GM23338 (cell line): ENCODE measurements around the gene CMTM2. TPM values are rescaled to one million over a fixed set of nuclear protein-coding genes. Genes with fewer than 3 reads are reported as not detected.
"Not testable (repeated sequence)": the region's sequence is repeated elsewhere in the genome, so short reads cannot be mapped to it uniquely, and the experiment has no call there.

Experiments
- ATAC-seq: fragments of 200-7000 bp; cut with Tn5 transposase; 3 replicates; pipeline ENCODE4 v1.9.1; 2020
- DNase-seq: peaks from one replicate; pipeline ENCODE4 v3.0.0-alpha.2; 2015; ENCODE audit warnings: low spot score
- H2AFZ ChIP-seq: fragments of 200-600 bp; sonication (generic); 2 replicates; pipeline ENCODE4 v1.8.0; 2016; ENCODE audit warnings: antibody characterized with exemption, mild to moderate bottlenecking, moderate library complexity
- H3F3A ChIP-seq: fragments of 200-600 bp; sonication (generic); replicated peaks from 2 replicates; pipeline ENCODE4 v1.8.0; 2017; ENCODE audit warnings: antibody characterized with exemption, mixed run types, low read depth
- H3K27ac ChIP-seq: fragments of 200-600 bp; sonication (generic); 2 replicates; pipeline ENCODE4 v1.6.1; 2016; ENCODE audit warnings: low read depth
- H3K27me3 ChIP-seq: fragments of 200-600 bp; sonication (generic); 2 replicates; pipeline ENCODE4 v1.8.0; 2016; ENCODE audit warnings: mild to moderate bottlenecking, mixed run types, moderate library complexity; ENCODE audit not compliant: insufficient read depth
- H3K36me3 ChIP-seq: fragments of 200-600 bp; sonication (generic); 2 replicates; pipeline ENCODE4 v1.8.0; 2016; ENCODE audit warnings: mild to moderate bottlenecking; ENCODE audit not compliant: insufficient read depth
- H3K4me1 ChIP-seq: fragments of 200-600 bp; sonication (generic); 2 replicates; pipeline ENCODE4 v1.8.0; 2016; ENCODE audit warnings: mild to moderate bottlenecking, moderate library complexity; ENCODE audit not compliant: insufficient read depth
- H3K4me2 ChIP-seq: fragments of 200-600 bp; sonication (generic); 2 replicates; pipeline ENCODE4 v1.7.1; 2017; ENCODE audit warnings: mixed run types
- H3K4me3 ChIP-seq: fragments of 200-600 bp; sonication (generic); 2 replicates; pipeline ENCODE4 v1.6.1; 2016; ENCODE audit warnings: mixed run types
- H3K79me2 ChIP-seq: fragments of 200-600 bp; sonication (generic); replicated peaks from 2 replicates; pipeline ENCODE4 v1.8.0; 2017; ENCODE audit warnings: mild to moderate bottlenecking; ENCODE audit not compliant: insufficient read depth
- H3K9me2 ChIP-seq: fragments of 200-600 bp; sonication (generic); 2 replicates; pipeline ENCODE4 v1.8.0; 2017; ENCODE audit not compliant: insufficient read depth
- H4K20me1 ChIP-seq: fragments of 200-600 bp; sonication (generic); replicated peaks from 2 replicates; pipeline ENCODE4 v1.8.0; 2017; ENCODE audit warnings: mild to moderate bottlenecking; ENCODE audit not compliant: insufficient read depth
- H3K27ac Mint-ChIP-seq: 2 replicates; pipeline ENCODE4 v1.8.0; 2020; ENCODE audit warnings: inconsistent platforms, mild to moderate bottlenecking, moderate library complexity, mixed read lengths
- H3K27me3 Mint-ChIP-seq: 3 replicates; pipeline ENCODE4 v1.8.0; 2022; ENCODE audit warnings: low read depth, mild to moderate bottlenecking, moderate library complexity, mixed read lengths, inconsistent platforms; ENCODE audit not compliant: insufficient read depth, poor library complexity
- H3K36me3 Mint-ChIP-seq: 3 replicates; pipeline ENCODE4 v1.8.0; 2021; ENCODE audit warnings: low read depth, mild to moderate bottlenecking, inconsistent platforms, moderate library complexity, mixed read lengths
- H3K4me1 Mint-ChIP-seq: 3 replicates; pipeline ENCODE4 v1.8.0; 2020; ENCODE audit warnings: mild to moderate bottlenecking, inconsistent platforms, mixed read lengths
- H3K4me3 Mint-ChIP-seq: 3 replicates; pipeline ENCODE4 v1.8.0; 2021; ENCODE audit warnings: moderate library complexity, mild to moderate bottlenecking, inconsistent platforms, mixed read lengths
- H3K9me3 Mint-ChIP-seq: 3 replicates; pipeline ENCODE4 v1.8.0; 2020; ENCODE audit warnings: moderate library complexity, mild to moderate bottlenecking, inconsistent platforms, mixed read lengths
- ETS1 ChIP-seq: IDR thresholded peaks from 2 replicates; pipeline ENCODE4 v1.6.1; 2016; ENCODE audit warnings: antibody characterized with exemption
- STAT1 ChIP-seq: IDR thresholded peaks from one replicate; pipeline ENCODE4 v1.6.1; 2016; ENCODE audit warnings: antibody characterized with exemption; ENCODE audit not compliant: unreplicated experiment
- ZNF331 ChIP-seq: fragments of 250-450 bp; sonication (Bioruptor Pico); IDR thresholded peaks from 2 replicates; pipeline ENCODE4 v1.5.0; 2020; ENCODE audit warnings: low read depth, mild to moderate bottlenecking, moderate library complexity
- polyA plus RNA-seq: library from polyadenylated mRNA; unstranded; fragments of >200 nt; fragmentation: Nextera tagmentation; extraction: Ambion mirVana; gene quantifications from 2 replicates; pipeline ENCODE4 v1.2.1, GENCODE V29; 2016
- total RNA-seq: library from RNA; depleted of rRNA; stranded (reverse); fragments of >200 nt; shearing (Covaris generic); gene quantifications from 2 replicates; pipeline ENCODE4 v1.2.3, GENCODE V29; 2014

Gene CMTM2
- total and polyA plus RNA-seq, 2 experiments from 2014 or later: not detected

- H3K4me1 Mint-ChIP-seq: no peaks in the 10 kb centered on the region
- Histone ChIP-seq H3F3A (no peaks in the 10 kb centered on the region), H3K36me3 (no peaks in the 10 kb centered on the region), H3K4me3 (no peak overlapping the region), H3K9me2 (no peaks in the 10 kb centered on the region), H3K27me3 (no peaks in the 10 kb centered on the region), H2AFZ (no peak overlapping the region), H3K4me2 (no peak overlapping the region), H3K27ac (no peak overlapping the region), H3K4me1 (no peaks in the 10 kb centered on the region), H4K20me1 (peaks cover 5% of the 10 kb centered on the region), H3K79me2 (no peaks in the 10 kb centered on the region)
- DNase-seq (no peak), ATAC-seq (no peak)
- TF ChIP-seq STAT1 (no peak), ZNF331 (CRISPR knock-in tag) (no peak), ETS1 (no peak)
- 0 out of 3 replicates have a peak, but pooled peaks cover 2% of the 10 kb centered on the region for H3K9me3 Mint-ChIP-seq
- H3K36me3 Mint-ChIP-seq: peaks cover 36% of the 10 kb centered on the region
- H3K4me3 Mint-ChIP-seq: no peak overlapping the region
- no peak overlapping the region for H3K27ac Mint-ChIP-seq
- no peaks in the 10 kb centered on the region for H3K27me3 Mint-ChIP-seq
Measured at GRCh38 chr16:66629856-66630255, 50.6 kb downstream of the CMTM2 start.

- H3K27me3 Mint-ChIP-seq, H3K27ac ChIP-seq, H3K4me1 Mint-ChIP-seq, ATAC-seq, DNase-seq, H3K9me3 Mint-ChIP-seq, H3K4me1 ChIP-seq, H4K20me1 ChIP-seq, H3K4me3 Mint-ChIP-seq, H3K27ac Mint-ChIP-seq, H3K4me2 ChIP-seq, H3K36me3 ChIP-seq, H3K4me3 ChIP-seq, H3K27me3 ChIP-seq, H3K9me2 ChIP-seq, H3K79me2 ChIP-seq, H2AFZ ChIP-seq, H3F3A ChIP-seq: not testable (repeated sequence)
- peaks cover 37% of the 10 kb centered on the region for H3K36me3 Mint-ChIP-seq
Measured at GRCh38 chr16:66630561-66631260, 51.4 kb downstream of the CMTM2 start.

- not testable (repeated sequence) for ATAC-seq, DNase-seq
- peaks cover 37% of the 10 kb centered on the region for H3K36me3 Mint-ChIP-seq
Measured at GRCh38 chr16:66631558-66631957, 52.3 kb downstream of the CMTM2 start.

More at GRCh38 chr16:66631558-66631957, 52.3 kb downstream of the CMTM2 start:
- H3K27ac ChIP-seq, H3K9me2 ChIP-seq, H3K4me1 Mint-ChIP-seq, H3K4me1 ChIP-seq, H3K4me2 ChIP-seq, H3K4me3 Mint-ChIP-seq, H4K20me1 ChIP-seq, H3K9me3 Mint-ChIP-seq, H3K27me3 ChIP-seq, H2AFZ ChIP-seq, H3K79me2 ChIP-seq, H3K4me3 ChIP-seq, H3K27ac Mint-ChIP-seq, H3K36me3 ChIP-seq, H3K27me3 Mint-ChIP-seq, H3F3A ChIP-seq: not testable (repeated sequence)
